Measurements from ENCODE around the gene HSBP1L1. TPM values are rescaled to one million over a fixed set of nuclear protein-coding genes. Genes with fewer than 3 reads are reported as not detected.

HSBP1L1 gene
- total RNA-seq, 1 experiment from 2014 or later = 41.4 TPM

DNA sequence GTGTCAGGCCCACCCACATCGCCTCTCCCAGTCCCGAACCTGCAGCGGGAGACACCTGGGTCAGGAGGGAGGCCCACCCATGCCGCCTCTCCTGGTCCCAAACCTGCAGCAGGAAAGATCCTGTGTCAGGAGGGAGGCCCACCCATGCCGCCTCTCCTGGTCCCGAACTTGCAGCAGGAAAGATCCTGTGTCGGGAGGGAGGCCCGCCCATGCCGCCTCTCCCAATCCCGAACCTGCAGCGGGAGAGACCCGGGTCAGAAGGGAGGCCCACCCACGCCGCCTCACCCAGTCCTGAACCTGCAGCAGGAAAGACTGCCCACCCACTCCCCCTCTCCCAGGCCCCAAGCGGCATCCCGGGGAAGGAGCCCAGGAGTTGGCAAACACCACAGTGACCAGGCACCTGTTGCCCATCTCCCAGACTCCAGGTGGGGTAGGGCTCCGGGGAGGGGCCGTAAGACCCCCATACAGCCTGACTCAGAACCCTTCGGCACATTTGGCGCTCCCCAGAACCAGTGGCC is 20.8 kb upstream of the HSBP1L1 start:
- POLR2A ChIA-PET = no interaction called here
- H3K4me1 ChIP-seq (ENCODE audit: control insufficient read depth in 1 of 2, insufficient read depth in 2 of 2, low read length in 2 of 2) = no peaks in the 10 kb centered on the region
- no peak overlapping the region for H3K9ac ChIP-seq (ENCODE audit: low read length)
- RAD21 ChIA-PET (ENCODE audit: low non-redundant PET in 1 of 2, low total read pairs in 2 of 2, uncharacterized antibody in 2 of 2, unreplicated experiment in 2 of 2) = no interaction called here
- no peaks in the 10 kb centered on the region for H3K9me3 ChIP-seq (ENCODE audit: control insufficient read depth in 1 of 2, insufficient read depth in 1 of 2, low read depth in 1 of 2, low read length in 2 of 2)
- H4K20me1 ChIP-seq (ENCODE audit: insufficient read depth) = no peaks in the 10 kb centered on the region
- DNase-seq (ENCODE audit: low read depth, low spot score) (no peak), ATAC-seq (no peak)
- BruUV-seq (replicated peaks) = no TSS peak
- intact Hi-C loops (cut with micrococcal nuclease) = no loop called here
- H3K79me2 ChIP-seq (ENCODE audit: insufficient read depth, low read length) = peaks cover 88% of the 10 kb centered on the region
- CTCF ChIA-PET = no interaction called here
- TF ChIP-seq SIN3A (IDR thresholded peaks at IDR 0.05; ENCODE audit: low read depth) = no peak
- TF ChIP-seq, protein P1, sequence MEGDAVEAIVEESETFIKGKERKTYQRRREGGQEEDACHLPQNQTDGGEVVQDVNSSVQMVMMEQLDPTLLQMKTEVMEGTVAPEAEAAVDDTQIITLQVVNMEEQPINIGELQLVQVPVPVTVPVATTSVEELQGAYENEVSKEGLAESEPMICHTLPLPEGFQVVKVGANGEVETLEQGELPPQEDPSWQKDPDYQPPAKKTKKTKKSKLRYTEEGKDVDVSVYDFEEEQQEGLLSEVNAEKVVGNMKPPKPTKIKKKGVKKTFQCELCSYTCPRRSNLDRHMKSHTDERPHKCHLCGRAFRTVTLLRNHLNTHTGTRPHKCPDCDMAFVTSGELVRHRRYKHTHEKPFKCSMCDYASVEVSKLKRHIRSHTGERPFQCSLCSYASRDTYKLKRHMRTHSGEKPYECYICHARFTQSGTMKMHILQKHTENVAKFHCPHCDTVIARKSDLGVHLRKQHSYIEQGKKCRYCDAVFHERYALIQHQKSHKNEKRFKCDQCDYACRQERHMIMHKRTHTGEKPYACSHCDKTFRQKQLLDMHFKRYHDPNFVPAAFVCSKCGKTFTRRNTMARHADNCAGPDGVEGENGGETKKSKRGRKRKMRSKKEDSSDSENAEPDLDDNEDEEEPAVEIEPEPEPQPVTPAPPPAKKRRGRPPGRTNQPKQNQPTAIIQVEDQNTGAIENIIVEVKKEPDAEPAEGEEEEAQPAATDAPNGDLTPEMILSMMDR (IDR thresholded peaks at IDR 0.05 in 2 of 3, conservative IDR thresholded peaks at IDR 0.05 in 1 of 3; ENCODE audit: borderline replicate concordance in 1 of 3, insufficient read depth in 1 of 3, low read depth in 2 of 3, low read length in 2 of 3) = no peak
- no peak for TF ChIP-seq ZBTB33 (IDR thresholded peaks at IDR 0.05; ENCODE audit: extremely low read depth, insufficient replicate concordance, low read length)
- TF ChIP-seq, protein P2, sequence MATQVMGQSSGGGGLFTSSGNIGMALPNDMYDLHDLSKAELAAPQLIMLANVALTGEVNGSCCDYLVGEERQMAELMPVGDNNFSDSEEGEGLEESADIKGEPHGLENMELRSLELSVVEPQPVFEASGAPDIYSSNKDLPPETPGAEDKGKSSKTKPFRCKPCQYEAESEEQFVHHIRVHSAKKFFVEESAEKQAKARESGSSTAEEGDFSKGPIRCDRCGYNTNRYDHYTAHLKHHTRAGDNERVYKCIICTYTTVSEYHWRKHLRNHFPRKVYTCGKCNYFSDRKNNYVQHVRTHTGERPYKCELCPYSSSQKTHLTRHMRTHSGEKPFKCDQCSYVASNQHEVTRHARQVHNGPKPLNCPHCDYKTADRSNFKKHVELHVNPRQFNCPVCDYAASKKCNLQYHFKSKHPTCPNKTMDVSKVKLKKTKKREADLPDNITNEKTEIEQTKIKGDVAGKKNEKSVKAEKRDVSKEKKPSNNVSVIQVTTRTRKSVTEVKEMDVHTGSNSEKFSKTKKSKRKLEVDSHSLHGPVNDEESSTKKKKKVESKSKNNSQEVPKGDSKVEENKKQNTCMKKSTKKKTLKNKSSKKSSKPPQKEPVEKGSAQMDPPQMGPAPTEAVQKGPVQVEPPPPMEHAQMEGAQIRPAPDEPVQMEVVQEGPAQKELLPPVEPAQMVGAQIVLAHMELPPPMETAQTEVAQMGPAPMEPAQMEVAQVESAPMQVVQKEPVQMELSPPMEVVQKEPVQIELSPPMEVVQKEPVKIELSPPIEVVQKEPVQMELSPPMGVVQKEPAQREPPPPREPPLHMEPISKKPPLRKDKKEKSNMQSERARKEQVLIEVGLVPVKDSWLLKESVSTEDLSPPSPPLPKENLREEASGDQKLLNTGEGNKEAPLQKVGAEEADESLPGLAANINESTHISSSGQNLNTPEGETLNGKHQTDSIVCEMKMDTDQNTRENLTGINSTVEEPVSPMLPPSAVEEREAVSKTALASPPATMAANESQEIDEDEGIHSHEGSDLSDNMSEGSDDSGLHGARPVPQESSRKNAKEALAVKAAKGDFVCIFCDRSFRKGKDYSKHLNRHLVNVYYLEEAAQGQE (IDR thresholded peaks at IDR 0.05; ENCODE audit: low read depth) = no peak
- TF ChIP-seq YY1 (IDR thresholded peaks at IDR 0.05; ENCODE audit: extremely low read depth, insufficient replicate concordance, low read depth, low read length) = no peak
- no peak for TF ChIP-seq RAD21 (IDR thresholded peaks at IDR 0.05; ENCODE audit: low read depth)
- TF ChIP-seq CBX3 (IDR thresholded peaks at IDR 0.05; ENCODE audit: low read depth) = no peak
- no peak for TF ChIP-seq TCF7L2 (IDR thresholded peaks at IDR 0.05; ENCODE audit: borderline replicate concordance, extremely low read depth, insufficient read depth, insufficient read length)
- no peak for TF ChIP-seq SP1 (IDR thresholded peaks at IDR 0.05; ENCODE audit: low read depth)
- TF ChIP-seq POLR2A (IDR thresholded peaks at IDR 0.05; ENCODE audit: borderline replicate concordance, extremely low read depth, insufficient read depth, insufficient read length) = no peak
- no peak for TF ChIP-seq POLR2AphosphoS5 (IDR thresholded peaks at IDR 0.05; ENCODE audit: low read depth, low read length)
- no peak for TF ChIP-seq MAX (IDR thresholded peaks at IDR 0.05)
- TF ChIP-seq JUND (IDR thresholded peaks at IDR 0.05) = no peak
- no peak for TF ChIP-seq FOSL1 (IDR thresholded peaks at IDR 0.05; ENCODE audit: low read depth)
- TF ChIP-seq EZH2phosphoT487 (IDR thresholded peaks at IDR 0.05; ENCODE audit: borderline replicate concordance) = no peak
- TF ChIP-seq, protein P3, sequence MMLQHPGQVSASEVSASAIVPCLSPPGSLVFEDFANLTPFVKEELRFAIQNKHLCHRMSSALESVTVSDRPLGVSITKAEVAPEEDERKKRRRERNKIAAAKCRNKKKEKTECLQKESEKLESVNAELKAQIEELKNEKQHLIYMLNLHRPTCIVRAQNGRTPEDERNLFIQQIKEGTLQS (IDR thresholded peaks at IDR 0.05) = no peak
- no peak for TF ChIP-seq ELF1 (IDR thresholded peaks at IDR 0.05; ENCODE audit: borderline replicate concordance, low read depth)
- no peak for TF ChIP-seq ZFX (IDR thresholded peaks at IDR 0.05)
- H3K36me3 ChIP-seq (ENCODE audit: control insufficient read depth in 1 of 2, insufficient read depth in 2 of 2, low read length in 2 of 2) = peaks cover 13 to 24% of the 10 kb centered on the region in 2 experiments; a peak in 3 of 4 replicates
- no peaks in the 10 kb centered on the region for H3K9me2 ChIP-seq (ENCODE audit: insufficient read depth)
- H3K4me3 ChIP-seq (replicated peaks in 1 of 2; ENCODE audit: low read depth in 1 of 2, low read length in 2 of 2) = no peak overlapping the region
- no peak overlapping the region for H3K27ac ChIP-seq (ENCODE audit: low read depth, low read length)
- H3K27me3 ChIP-seq (ENCODE audit: insufficient read depth, low read length) = no peaks in the 10 kb centered on the region
- no peak overlapping the region for H2AFZ ChIP-seq (ENCODE audit: low read depth, low read length, poor library complexity, severe bottlenecking)
- H3K4me2 ChIP-seq (ENCODE audit: low read length) = no peak overlapping the region
